ENCODE results near the gene FRAT2.
"Not testable (repeated sequence)": the region's sequence is repeated elsewhere in the genome, so short reads cannot be mapped to it uniquely, and the experiment has no call there.

Gene FRAT2

DNA sequence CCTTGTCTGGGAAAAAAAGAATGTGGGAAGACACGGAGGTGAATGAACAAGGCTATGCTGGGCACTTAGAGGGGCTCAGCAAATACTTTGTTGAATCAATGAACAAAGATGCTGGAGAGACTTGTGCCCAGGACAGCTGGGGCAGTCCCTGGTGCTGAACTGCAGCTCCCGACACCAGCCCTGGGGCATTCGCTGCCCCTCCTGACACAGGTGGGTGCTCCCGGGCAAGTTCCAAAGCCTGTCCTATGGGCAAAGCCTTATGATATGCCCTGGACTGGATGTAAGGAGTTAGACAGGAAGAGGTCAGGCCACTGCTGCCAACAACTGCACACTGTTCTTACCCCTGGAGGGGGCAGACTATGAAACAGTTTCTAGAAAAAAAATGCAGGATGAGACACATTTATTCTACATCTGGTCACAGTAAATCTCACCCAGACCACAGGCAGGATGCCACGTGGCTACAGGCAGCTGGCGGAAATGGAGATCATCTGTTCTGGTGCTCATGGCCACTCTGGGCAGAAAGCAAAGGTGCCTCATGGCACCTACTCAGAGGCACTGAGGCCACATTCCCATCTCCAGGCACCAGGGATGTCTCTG, 21.9 kb upstream of the FRAT2 start:
- H3K9ac ChIP-seq (ENCODE audit: insufficient read length, low read depth), result no peak overlapping the region
- no peaks in the 10 kb centered on the region for H3K4me1 ChIP-seq (ENCODE audit: insufficient read depth, insufficient read length)
- TF ChIP-seq SUZ12 (IDR thresholded peaks at IDR 0.05; ENCODE audit: extremely low read depth, insufficient read depth, insufficient read length) (no peak), YY1 (IDR thresholded peaks at IDR 0.05; ENCODE audit: insufficient read depth, insufficient read length) (no peak), ZNF274 (IDR thresholded peaks at IDR 0.05; ENCODE audit: low read depth, low read length) (no peak)
- peaks cover 59% of the 10 kb centered on the region for H3K36me3 ChIP-seq (ENCODE audit: insufficient read depth, insufficient read length, low read length)
- no peaks in the 10 kb centered on the region for H3K27me3 ChIP-seq (ENCODE audit: insufficient read depth, insufficient read length)
- no peaks in the 10 kb centered on the region for H3K9me3 ChIP-seq (ENCODE audit: insufficient read depth, low read length)
- no peak overlapping the region for H3K4me3 ChIP-seq (ENCODE audit: insufficient read length, low read depth)
- DNase-seq (ENCODE audit: low read depth, low spot score), result no peak

DNA sequence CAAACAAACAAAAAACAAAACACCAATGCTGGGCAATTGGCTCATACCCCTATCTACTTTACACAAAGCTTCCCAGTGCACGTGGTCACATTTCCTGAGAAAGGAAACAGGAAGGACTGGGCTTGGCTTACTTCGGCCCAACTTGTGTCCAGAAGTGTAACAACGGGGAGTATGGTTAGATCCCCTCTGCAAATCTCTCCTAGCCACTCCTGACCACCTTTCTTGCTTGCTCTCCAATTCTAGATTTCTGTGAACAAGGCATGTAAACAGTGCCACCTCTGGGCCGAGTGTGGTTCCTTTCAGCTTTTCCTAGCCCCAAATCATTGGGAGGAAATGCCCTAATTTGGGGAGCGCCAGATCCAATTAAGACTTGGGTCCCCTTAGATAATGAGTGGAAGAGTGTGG, 21.0 kb upstream of the FRAT2 start:
- DNase-seq (ENCODE audit: low read depth, low spot score), result no peak
- H3K36me3 ChIP-seq (ENCODE audit: insufficient read depth, insufficient read length, low read length), result peaks cover 50% of the 10 kb centered on the region
- H3K4me3 ChIP-seq (ENCODE audit: insufficient read length, low read depth), result no peak overlapping the region
- H3K4me1 ChIP-seq (ENCODE audit: insufficient read depth, insufficient read length), result no peaks in the 10 kb centered on the region
- H3K9me3 ChIP-seq (ENCODE audit: insufficient read depth, low read length), result no peaks in the 10 kb centered on the region
- H3K9ac ChIP-seq (ENCODE audit: insufficient read length, low read depth), result no peak overlapping the region
- no peak for TF ChIP-seq YY1 (IDR thresholded peaks at IDR 0.05; ENCODE audit: insufficient read depth, insufficient read length)
- TF ChIP-seq ZNF274 (IDR thresholded peaks at IDR 0.05; ENCODE audit: low read depth, low read length), result no peak
- no peak for TF ChIP-seq SUZ12 (IDR thresholded peaks at IDR 0.05; ENCODE audit: extremely low read depth, insufficient read depth, insufficient read length)
- H3K27me3 ChIP-seq (ENCODE audit: insufficient read depth, insufficient read length), result no peaks in the 10 kb centered on the region

DNA sequence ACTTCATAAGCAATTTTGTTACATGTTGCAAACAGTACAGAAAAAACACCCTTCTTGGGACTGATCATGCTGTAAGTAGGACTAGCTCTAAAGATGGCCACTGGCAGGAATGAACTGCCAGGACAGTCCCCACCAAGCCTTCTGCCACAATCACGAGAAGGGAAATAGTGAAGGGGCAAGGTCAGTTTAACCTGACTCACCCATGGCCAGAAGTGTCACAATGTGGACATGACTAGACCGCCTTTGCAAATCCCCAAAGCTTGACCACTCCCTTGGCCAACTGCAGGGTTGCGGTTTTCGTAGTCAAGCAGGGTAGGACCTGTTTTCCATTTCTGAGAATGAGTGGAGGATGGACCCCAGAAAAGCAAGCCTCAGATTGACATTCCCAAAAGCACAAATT, 19.4 kb upstream of the FRAT2 start:
- H3K27me3 ChIP-seq (ENCODE audit: insufficient read depth, insufficient read length), result no peaks in the 10 kb centered on the region
- DNase-seq (ENCODE audit: low read depth, low spot score), result no peak
- no peaks in the 10 kb centered on the region for H3K9me3 ChIP-seq (ENCODE audit: insufficient read depth, low read length)
- H3K36me3 ChIP-seq (ENCODE audit: insufficient read depth, insufficient read length, low read length), result peaks cover 34% of the 10 kb centered on the region
- H3K9ac ChIP-seq (ENCODE audit: insufficient read length, low read depth), result no peak overlapping the region
- no peak overlapping the region for H3K4me3 ChIP-seq (ENCODE audit: insufficient read length, low read depth)
- no peak for TF ChIP-seq YY1 (IDR thresholded peaks at IDR 0.05; ENCODE audit: insufficient read depth, insufficient read length)
- TF ChIP-seq SUZ12 (IDR thresholded peaks at IDR 0.05; ENCODE audit: extremely low read depth, insufficient read depth, insufficient read length), result no peak
- no peak for TF ChIP-seq ZNF274 (IDR thresholded peaks at IDR 0.05; ENCODE audit: low read depth, low read length)
- no peaks in the 10 kb centered on the region for H3K4me1 ChIP-seq (ENCODE audit: insufficient read depth, insufficient read length)

DNA sequence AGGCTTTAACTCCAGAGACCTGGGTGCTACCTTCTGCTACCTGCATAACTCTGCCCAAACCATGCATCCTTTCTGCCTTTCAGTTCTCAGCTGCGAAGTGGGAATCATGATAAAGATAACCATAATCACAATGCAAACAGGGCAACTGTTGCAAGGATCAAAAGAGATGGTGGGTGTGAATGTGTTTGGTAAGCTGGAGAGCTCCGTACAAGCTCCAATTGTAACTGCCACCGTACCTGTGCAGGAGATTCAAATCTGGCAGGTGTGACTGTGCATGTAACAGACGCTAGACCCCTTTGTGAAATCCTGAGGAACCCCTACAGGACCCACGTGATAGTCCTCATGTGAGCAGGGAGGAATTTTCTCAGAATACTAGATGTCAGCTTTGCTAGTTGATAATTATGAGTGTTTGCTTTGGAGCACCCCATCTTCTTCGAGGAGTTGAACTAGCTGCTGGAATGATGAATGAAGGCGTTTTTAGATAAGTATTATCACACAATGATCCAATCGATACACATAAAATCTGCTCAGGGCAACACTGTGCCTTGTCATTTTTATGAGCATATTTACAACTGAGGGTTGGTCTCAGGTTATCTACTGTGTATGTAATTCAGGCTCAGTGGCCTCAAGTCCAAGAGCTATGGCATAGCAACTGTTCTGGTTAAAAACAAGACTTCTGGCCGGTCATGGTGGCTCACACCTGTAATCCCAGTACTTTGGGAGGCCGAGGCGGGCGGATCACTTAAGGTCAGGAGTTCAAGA, 15.4 kb upstream of the FRAT2 start:
- TF ChIP-seq SUZ12 (IDR thresholded peaks at IDR 0.05; ENCODE audit: extremely low read depth, insufficient read depth, insufficient read length), result no peak
- TF ChIP-seq YY1 (IDR thresholded peaks at IDR 0.05; ENCODE audit: insufficient read depth, insufficient read length), result no peak
- TF ChIP-seq ZNF274 (IDR thresholded peaks at IDR 0.05; ENCODE audit: low read depth, low read length), result no peak
- Histone ChIP-seq H3K4me1 (ENCODE audit: insufficient read depth, insufficient read length) (no peaks in the 10 kb centered on the region), H3K9me3 (ENCODE audit: insufficient read depth, low read length) (no peaks in the 10 kb centered on the region), H3K9ac (ENCODE audit: insufficient read length, low read depth) (no peak overlapping the region), H3K36me3 (ENCODE audit: insufficient read depth, insufficient read length, low read length) (peaks cover 3% of the 10 kb centered on the region), H3K27me3 (ENCODE audit: insufficient read depth, insufficient read length) (no peaks in the 10 kb centered on the region), H3K4me3 (ENCODE audit: insufficient read length, low read depth) (no peak overlapping the region)
- DNase-seq (ENCODE audit: low read depth, low spot score), result no peak

DNA sequence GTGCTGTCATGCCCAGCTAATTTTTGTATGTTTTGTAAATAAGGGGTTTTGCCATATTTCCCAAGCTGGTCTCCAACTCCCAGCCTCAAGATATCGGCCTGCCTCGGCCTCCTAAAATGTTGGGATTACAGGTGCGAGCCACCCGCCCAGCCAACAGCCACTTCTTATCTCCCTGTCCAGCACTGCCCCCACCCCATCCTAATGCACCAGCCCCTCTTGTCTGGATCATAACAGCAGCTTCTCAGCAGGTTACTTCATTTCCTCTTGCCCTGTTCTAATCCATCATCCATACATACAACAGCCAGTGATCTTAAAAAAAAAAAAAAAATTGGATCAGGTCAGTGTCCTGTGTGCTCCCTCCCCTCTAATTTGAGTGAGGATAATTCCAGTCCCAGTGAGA, 12.8 kb upstream of the FRAT2 start:
- Histone ChIP-seq H3K9ac (ENCODE audit: insufficient read length, low read depth) (no peak overlapping the region), H3K27me3 (ENCODE audit: insufficient read depth, insufficient read length) (no peaks in the 10 kb centered on the region), H3K4me3 (ENCODE audit: insufficient read length, low read depth) (no peak overlapping the region), H3K4me1 (ENCODE audit: insufficient read depth, insufficient read length) (no peaks in the 10 kb centered on the region), H3K9me3 (ENCODE audit: insufficient read depth, low read length) (no peaks in the 10 kb centered on the region), H3K36me3 (ENCODE audit: insufficient read depth, insufficient read length, low read length) (peaks cover 3% of the 10 kb centered on the region)
- TF ChIP-seq ZNF274 (IDR thresholded peaks at IDR 0.05; ENCODE audit: low read depth, low read length) (no peak), SUZ12 (IDR thresholded peaks at IDR 0.05; ENCODE audit: extremely low read depth, insufficient read depth, insufficient read length) (no peak), YY1 (IDR thresholded peaks at IDR 0.05; ENCODE audit: insufficient read depth, insufficient read length) (no peak)
- DNase-seq (ENCODE audit: low read depth, low spot score), result no peak

DNA sequence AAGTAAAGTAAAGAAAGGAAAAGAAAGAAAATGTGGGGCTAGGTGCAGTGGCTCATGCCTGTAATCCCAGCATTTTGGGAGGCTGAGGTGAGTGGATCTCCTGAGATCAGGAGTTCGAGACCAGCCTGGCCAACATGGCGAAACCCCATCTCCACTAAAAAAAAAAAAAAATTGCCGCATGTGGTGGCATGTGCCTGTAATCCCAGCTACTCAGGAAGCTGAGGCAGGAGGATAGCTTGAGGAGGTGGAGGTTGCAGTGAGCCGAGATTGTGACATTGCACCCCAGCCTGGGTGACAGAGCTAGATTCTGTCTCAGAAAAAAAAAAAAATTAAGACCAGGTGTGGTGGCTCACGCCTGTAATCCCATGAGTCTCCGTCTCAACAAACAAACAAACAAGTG, 9.1 kb upstream of the FRAT2 start:
- not testable (repeated sequence) for DNase-seq (ENCODE audit: low read depth, low spot score); H3K9ac ChIP-seq (ENCODE audit: insufficient read length, low read depth); H3K27me3 ChIP-seq (ENCODE audit: insufficient read depth, insufficient read length); H3K36me3 ChIP-seq (ENCODE audit: insufficient read depth, insufficient read length, low read length); H3K9me3 ChIP-seq (ENCODE audit: insufficient read depth, low read length); H3K4me1 ChIP-seq (ENCODE audit: insufficient read depth, insufficient read length); H3K4me3 ChIP-seq (ENCODE audit: insufficient read length, low read depth)

DNA sequence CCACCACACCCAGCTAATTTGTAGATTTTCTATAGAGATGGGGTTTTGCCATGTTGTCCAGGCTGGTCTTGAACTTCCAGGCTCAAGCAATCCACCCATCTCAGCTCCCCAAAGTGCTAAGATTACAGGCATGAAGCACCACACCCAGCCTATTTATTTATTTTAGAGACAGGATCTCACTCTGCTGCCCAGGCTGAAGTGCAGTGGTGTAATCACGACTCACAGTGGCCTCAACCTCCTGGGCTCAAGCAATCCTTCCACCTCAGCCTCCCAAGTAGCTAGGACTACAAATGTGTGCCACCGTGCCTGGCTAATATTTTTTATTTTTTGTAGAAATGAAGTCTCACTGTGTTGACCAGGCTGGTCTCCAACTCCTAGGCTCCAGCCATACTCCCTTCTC, 6.9 kb upstream of the FRAT2 start:
- Histone ChIP-seq H3K4me1 (ENCODE audit: insufficient read depth, insufficient read length) (no peaks in the 10 kb centered on the region), H3K36me3 (ENCODE audit: insufficient read depth, insufficient read length, low read length) (no peaks in the 10 kb centered on the region), H3K9me3 (ENCODE audit: insufficient read depth, low read length) (no peaks in the 10 kb centered on the region), H3K27me3 (ENCODE audit: insufficient read depth, insufficient read length) (no peaks in the 10 kb centered on the region), H3K9ac (ENCODE audit: insufficient read length, low read depth) (no peak overlapping the region), H3K4me3 (ENCODE audit: insufficient read length, low read depth) (no peak overlapping the region)
- DNase-seq (ENCODE audit: low read depth, low spot score), result no peak
- TF ChIP-seq SUZ12 (IDR thresholded peaks at IDR 0.05; ENCODE audit: extremely low read depth, insufficient read depth, insufficient read length) (no peak), YY1 (IDR thresholded peaks at IDR 0.05; ENCODE audit: insufficient read depth, insufficient read length) (no peak), ZNF274 (IDR thresholded peaks at IDR 0.05; ENCODE audit: low read depth, low read length) (no peak)
